DOHH2 (cell line): ENCODE measurements around the gene CREBBP.

ENCODE experiments used
- H3F3A ChIP-seq: fragments of 200-600 bp; sonication (generic), shearing (Covaris generic); 2 replicates; pipeline ENCODE4 v1.6.0; 2016; ENCODE audit warnings: antibody characterized with exemption, mild to moderate bottlenecking; ENCODE audit not compliant: control insufficient read depth, insufficient read depth
- H3K27ac ChIP-seq: fragments of 200-600 bp; sonication (generic); 2 replicates; pipeline ENCODE4 v1.5.1; 2014; ENCODE audit warnings: low read depth, mild to moderate bottlenecking, low read length, moderate library complexity
- H3K27me3 ChIP-seq: fragments of 200-600 bp; sonication (generic); 2 replicates; pipeline ENCODE4 v1.6.1; 2014; ENCODE audit warnings: mild to moderate bottlenecking, low read length, mixed read lengths; ENCODE audit not compliant: control insufficient read depth
- H3K36me3 ChIP-seq: fragments of 200-600 bp; sonication (generic); 2 replicates; pipeline ENCODE4 v1.6.1; 2014; ENCODE audit warnings: mild to moderate bottlenecking, low read length, moderate library complexity, mixed read lengths; ENCODE audit not compliant: control insufficient read depth
- H3K4me1 ChIP-seq: fragments of 200-600 bp; sonication (generic); 2 replicates; pipeline ENCODE4 v1.6.1; 2014; ENCODE audit warnings: mild to moderate bottlenecking, low read length, mixed read lengths; ENCODE audit not compliant: control insufficient read depth
- H3K4me2 ChIP-seq: fragments of 200-600 bp; sonication (generic); 2 replicates; pipeline ENCODE4 v1.6.0; 2014; ENCODE audit warnings: mild to moderate bottlenecking, low read length, moderate library complexity
- H3K4me3 ChIP-seq: fragments of 200-600 bp; sonication (generic); 2 replicates; pipeline ENCODE4 v1.5.1; 2014; ENCODE audit warnings: mild to moderate bottlenecking, low read length, mixed read lengths
- H3K79me2 ChIP-seq: fragments of 200-600 bp; sonication (generic); 2 replicates; pipeline ENCODE4 v1.6.1; 2014; ENCODE audit warnings: mild to moderate bottlenecking, low read length, mixed read lengths; ENCODE audit not compliant: control insufficient read depth
- H3K9me2 ChIP-seq: fragments of 200-600 bp; sonication (generic); replicated peaks from 2 replicates; pipeline ENCODE4 v1.6.1; 2014; ENCODE audit warnings: mild to moderate bottlenecking, low read length, mixed read lengths; ENCODE audit not compliant: control insufficient read depth
- H3K9me3 ChIP-seq: fragments of 200-600 bp; sonication (generic); 2 replicates; pipeline ENCODE4 v1.6.1; 2014; ENCODE audit warnings: antibody characterized with exemption, low read length, mixed read lengths; ENCODE audit not compliant: control insufficient read depth, insufficient read depth
- H4K20me1 ChIP-seq: fragments of 200-600 bp; sonication (generic); 2 replicates; pipeline ENCODE4 v1.6.0; 2014; ENCODE audit warnings: low read depth, mild to moderate bottlenecking, antibody characterized with exemption, low read length, moderate library complexity; ENCODE audit not compliant: control insufficient read depth, insufficient read depth
- CTCF ChIP-seq: fragments of 200-600 bp; sonication (generic); IDR thresholded peaks from one replicate; pipeline ENCODE4 v1.5.1; 2014; ENCODE audit warnings: antibody characterized with exemption, mild to moderate bottlenecking, low read depth, low read length; ENCODE audit not compliant: poor library complexity, severe bottlenecking
- EZH2phosphoT487 ChIP-seq: fragments of 200-600 bp; sonication (generic); IDR thresholded peaks from 2 replicates; pipeline ENCODE4 v1.6.1; 2017; ENCODE audit warnings: borderline replicate concordance, mild to moderate bottlenecking, antibody characterized with exemption, low read length, moderate library complexity, mixed read lengths

The CREBBP gene

GRCh38 chr16:3829631-3830536, 50.6 kb downstream of the CREBBP start:
- Histone ChIP-seq H3K79me2 (peaks cover 100% of the 10 kb centered on the region), H4K20me1 (no peaks in the 10 kb centered on the region; the same call in 1 of the 2 replicates), H3K27ac (no peak overlapping the region), H3K9me3 (peaks cover 17% of the 10 kb centered on the region; the same call in 1 of the 2 replicates), H3K4me1 (no peaks in the 10 kb centered on the region), H3F3A (no peaks in the 10 kb centered on the region), H3K27me3 (no peaks in the 10 kb centered on the region), H3K36me3 (peaks cover 22% of the 10 kb centered on the region), H3K9me2 (no peaks in the 10 kb centered on the region), H3K4me2 (no peak overlapping the region), H3K4me3 (no peak overlapping the region)
- TF ChIP-seq EZH2phosphoT487 (no peak), CTCF (no peak)

GRCh38 chr16:3825940-3826339, 54.6 kb downstream of the CREBBP start:
- no peak overlapping the region for H3K4me3 ChIP-seq
- H3K36me3 ChIP-seq: no peaks in the 10 kb centered on the region
- H3K27me3 ChIP-seq: no peaks in the 10 kb centered on the region
- H3K79me2 ChIP-seq: peaks cover 100% of the 10 kb centered on the region
- H3F3A ChIP-seq: no peaks in the 10 kb centered on the region
- no peak overlapping the region for H3K27ac ChIP-seq
- peaks cover 15% of the 10 kb centered on the region; the same call in 1 of the 2 replicates for H3K4me1 ChIP-seq
- H4K20me1 ChIP-seq: peaks cover 7% of the 10 kb centered on the region; the same call in 1 of the 2 replicates
- TF ChIP-seq EZH2phosphoT487 (no peak), CTCF (no peak)
- no peaks in the 10 kb centered on the region for H3K9me3 ChIP-seq
- no peak overlapping the region for H3K4me2 ChIP-seq
- no peaks in the 10 kb centered on the region for H3K9me2 ChIP-seq

GRCh38 chr16:3825103-3825502, 55.4 kb downstream of the CREBBP start:
- Histone ChIP-seq H3K9me2 (no peaks in the 10 kb centered on the region), H3K9me3 (no peaks in the 10 kb centered on the region), H4K20me1 (peaks cover 7% of the 10 kb centered on the region; the same call in 1 of the 2 replicates), H3K4me2 (no peak overlapping the region), H3K4me1 (peaks cover 17% of the 10 kb centered on the region), H3F3A (no peaks in the 10 kb centered on the region), H3K36me3 (no peaks in the 10 kb centered on the region), H3K4me3 (no peak overlapping the region), H3K79me2 (peaks cover 100% of the 10 kb centered on the region), H3K27ac (no peak overlapping the region), H3K27me3 (no peaks in the 10 kb centered on the region)
- TF ChIP-seq CTCF: no peak
